ENCODE measurements around the gene PLEKHB1. TPM values are rescaled to one million over a fixed set of nuclear protein-coding genes. Genes with fewer than 3 reads are reported as not detected.

PLEKHB1 gene
- total and polyA plus RNA-seq, 4 donors = 0.75 to 1.4 (median 1.1) TPM

- H3K36me3 ChIP-seq (ENCODE audit: control insufficient read depth in 4 of 4, insufficient read depth in 3 of 4, low read depth in 1 of 4, low read length in 3 of 4) = no peaks in the 10 kb centered on the region
- no peak for DNase-seq (ENCODE audit: low spot score)
- peak overlapping the region; percentile 68 to 91 for H3K27ac ChIP-seq (ENCODE audit: low read depth in 1 of 2, low read length in 2 of 2)
- peaks cover 3 to 19% (median 10%) of the 10 kb centered on the region in 4 donors for H3K4me1 ChIP-seq (ENCODE audit: control insufficient read depth in 4 of 4, insufficient read depth in 4 of 4, low read length in 3 of 4)
- H3K27me3 ChIP-seq (ENCODE audit: control insufficient read depth in 4 of 4, insufficient read depth in 4 of 4, low read length in 3 of 4) = no peaks in the 10 kb centered on the region
- H3K9ac ChIP-seq (ENCODE audit: low read depth in 1 of 2, low read length in 2 of 2) = peak overlapping the region; percentile 52 to 97
- peak overlapping the region; percentile 92 to 97 (median 96) for H3K4me3 ChIP-seq (ENCODE audit: low read depth in 1 of 3, low read length in 3 of 3)
- 27% methylated on average over 20 of the region's 20 CpGs for WGBS
- no peaks in the 10 kb centered on the region for H3K9me3 ChIP-seq (ENCODE audit: control insufficient read depth in 4 of 4, low read length in 3 of 4)
- TF ChIP-seq GABPA (IDR thresholded peaks at IDR 0.05 in 1 of 2, conservative IDR thresholded peaks at IDR 0.05 in 1 of 2) (no peak), YY1 (IDR thresholded peaks at IDR 0.05) (peak; percentile 52), RAD21 (IDR thresholded peaks at IDR 0.05) (no peak)
Observed at GRCh38 chr11:73598719-73599379, 47.5 kb upstream of the PLEKHB1 start.

- Histone ChIP-seq H3K4me1 (ENCODE audit: control insufficient read depth in 4 of 4, insufficient read depth in 4 of 4, low read length in 3 of 4) (no peaks in the 10 kb centered on the region), H3K9me3 (ENCODE audit: control insufficient read depth in 4 of 4, low read length in 3 of 4) (no peaks in the 10 kb centered on the region), H3K27ac (ENCODE audit: low read depth in 1 of 2, low read length in 2 of 2) (no peak overlapping the region), H3K36me3 (ENCODE audit: control insufficient read depth in 4 of 4, insufficient read depth in 3 of 4, low read depth in 1 of 4, low read length in 3 of 4) (no peaks in the 10 kb centered on the region), H3K9ac (ENCODE audit: low read depth in 1 of 2, low read length in 2 of 2) (no peak overlapping the region), H3K27me3 (ENCODE audit: control insufficient read depth in 4 of 4, insufficient read depth in 4 of 4, low read length in 3 of 4) (no peaks in the 10 kb centered on the region), H3K4me3 (ENCODE audit: low read depth in 1 of 3, low read length in 3 of 3) (no peak overlapping the region)
- no peak for DNase-seq (ENCODE audit: low spot score)
- 90% methylated on average over 5 of the region's 5 CpGs for WGBS
- no peak for TF ChIP-seq RAD21 (IDR thresholded peaks at IDR 0.05)
- TF ChIP-seq EGR1 (IDR thresholded peaks at IDR 0.05; ENCODE audit: low read depth in 2 of 2) = no peak
- TF ChIP-seq, protein P1, sequence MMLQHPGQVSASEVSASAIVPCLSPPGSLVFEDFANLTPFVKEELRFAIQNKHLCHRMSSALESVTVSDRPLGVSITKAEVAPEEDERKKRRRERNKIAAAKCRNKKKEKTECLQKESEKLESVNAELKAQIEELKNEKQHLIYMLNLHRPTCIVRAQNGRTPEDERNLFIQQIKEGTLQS (IDR thresholded peaks at IDR 0.05) = no peak
Observed at GRCh38 chr11:73612601-73613140, 33.7 kb upstream of the PLEKHB1 start.

DNA sequence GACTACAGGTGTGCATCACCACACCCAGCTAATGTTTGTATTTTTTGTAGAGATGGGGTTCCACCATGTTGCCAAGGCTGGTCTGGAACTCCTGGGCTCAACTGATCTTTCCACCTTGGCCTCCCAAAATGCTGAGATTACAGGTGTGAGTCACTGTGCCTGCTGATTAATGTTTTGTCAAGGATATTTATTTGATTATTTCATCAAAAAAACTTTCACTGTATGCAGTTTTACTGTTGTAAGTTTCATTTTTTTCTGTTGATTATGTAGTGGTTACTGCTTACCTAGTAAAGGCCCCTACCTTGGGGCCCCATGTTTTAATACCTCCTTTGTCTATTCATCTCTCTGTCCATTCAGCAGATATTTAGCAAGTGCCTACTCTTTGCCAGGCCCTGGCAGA lies 31.8 kb upstream of the PLEKHB1 start:
- Histone ChIP-seq H3K9me3 (ENCODE audit: control insufficient read depth in 4 of 4, low read length in 3 of 4) (no peaks in the 10 kb centered on the region), H3K9ac (ENCODE audit: low read depth in 1 of 2, low read length in 2 of 2) (no peak overlapping the region), H3K4me3 (ENCODE audit: low read depth in 1 of 3, low read length in 3 of 3) (no peak overlapping the region), H3K4me1 (ENCODE audit: control insufficient read depth in 4 of 4, insufficient read depth in 4 of 4, low read length in 3 of 4) (no peaks in the 10 kb centered on the region), H3K27me3 (ENCODE audit: control insufficient read depth in 4 of 4, insufficient read depth in 4 of 4, low read length in 3 of 4) (no peaks in the 10 kb centered on the region), H3K36me3 (ENCODE audit: control insufficient read depth in 4 of 4, insufficient read depth in 3 of 4, low read depth in 1 of 4, low read length in 3 of 4) (no peaks in the 10 kb centered on the region), H3K27ac (ENCODE audit: low read depth in 1 of 2, low read length in 2 of 2) (no peak overlapping the region)
- TF ChIP-seq FOXA2 (IDR thresholded peaks at IDR 0.05) (no peak), EGR1 (IDR thresholded peaks at IDR 0.05; ENCODE audit: low read depth in 2 of 2) (no peak), RXRA (IDR thresholded peaks at IDR 0.05) (no peak), TAF1 (conservative IDR thresholded peaks at IDR 0.05) (no peak), SP1 (IDR thresholded peaks at IDR 0.05) (no peak), REST (IDR thresholded peaks at IDR 0.05) (no peak), RAD21 (IDR thresholded peaks at IDR 0.05) (no peak), YY1 (IDR thresholded peaks at IDR 0.05) (no peak), GABPA (IDR thresholded peaks at IDR 0.05 in 1 of 2, conservative IDR thresholded peaks at IDR 0.05 in 1 of 2) (no peak), HNF4A (conservative IDR thresholded peaks at IDR 0.05) (no peak), ZBTB33 (IDR thresholded peaks at IDR 0.05) (no peak), FOXA1 (IDR thresholded peaks at IDR 0.05) (no peak), NR2F2 (IDR thresholded peaks at IDR 0.05) (no peak), MAX (IDR thresholded peaks at IDR 0.05) (no peak), HNF4G (IDR thresholded peaks at IDR 0.05) (no peak), JUND (IDR thresholded peaks at IDR 0.05) (no peak)
- TF ChIP-seq, protein P2, sequence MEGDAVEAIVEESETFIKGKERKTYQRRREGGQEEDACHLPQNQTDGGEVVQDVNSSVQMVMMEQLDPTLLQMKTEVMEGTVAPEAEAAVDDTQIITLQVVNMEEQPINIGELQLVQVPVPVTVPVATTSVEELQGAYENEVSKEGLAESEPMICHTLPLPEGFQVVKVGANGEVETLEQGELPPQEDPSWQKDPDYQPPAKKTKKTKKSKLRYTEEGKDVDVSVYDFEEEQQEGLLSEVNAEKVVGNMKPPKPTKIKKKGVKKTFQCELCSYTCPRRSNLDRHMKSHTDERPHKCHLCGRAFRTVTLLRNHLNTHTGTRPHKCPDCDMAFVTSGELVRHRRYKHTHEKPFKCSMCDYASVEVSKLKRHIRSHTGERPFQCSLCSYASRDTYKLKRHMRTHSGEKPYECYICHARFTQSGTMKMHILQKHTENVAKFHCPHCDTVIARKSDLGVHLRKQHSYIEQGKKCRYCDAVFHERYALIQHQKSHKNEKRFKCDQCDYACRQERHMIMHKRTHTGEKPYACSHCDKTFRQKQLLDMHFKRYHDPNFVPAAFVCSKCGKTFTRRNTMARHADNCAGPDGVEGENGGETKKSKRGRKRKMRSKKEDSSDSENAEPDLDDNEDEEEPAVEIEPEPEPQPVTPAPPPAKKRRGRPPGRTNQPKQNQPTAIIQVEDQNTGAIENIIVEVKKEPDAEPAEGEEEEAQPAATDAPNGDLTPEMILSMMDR (IDR thresholded peaks at IDR 0.05; ENCODE audit: low read depth, low read length, missing input control) = no peak
- TF ChIP-seq, protein P1 (IDR thresholded peaks at IDR 0.05) = no peak
- DNase-seq (ENCODE audit: low spot score) = no peak
